Measurements from ENCODE around the gene GOLPH3L. TPM values are rescaled to one million over a fixed set of nuclear protein-coding genes. Genes with fewer than 3 reads are reported as not detected.

Gene GOLPH3L
- total and polyA plus RNA-seq, 4 donors: 6.0 to 11.3 (median 7.5) TPM

DNA sequence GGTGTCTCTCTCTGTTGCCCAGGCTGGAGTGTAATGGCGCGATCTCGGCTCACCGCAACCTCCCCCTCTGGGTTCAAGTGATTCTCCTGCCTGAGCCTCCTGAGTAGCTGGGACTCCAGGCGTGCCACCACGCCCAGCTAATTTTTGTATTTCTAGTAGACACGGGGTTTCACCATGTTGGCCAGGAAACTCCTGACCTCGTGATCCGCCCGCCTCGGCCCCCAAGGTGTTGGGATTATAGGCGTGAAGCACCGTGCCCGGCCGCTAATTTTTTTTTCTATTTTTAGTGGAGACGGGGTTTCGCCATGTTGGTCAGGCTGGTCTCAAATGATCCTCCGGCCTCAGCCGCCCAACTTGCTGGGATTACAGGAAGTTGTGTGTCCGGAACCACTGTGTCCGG is 23.1 kb upstream of the GOLPH3L start:
- no peaks in the 10 kb centered on the region for H3K9me3 ChIP-seq (ENCODE audit: control insufficient read depth in 4 of 4, low read length in 3 of 4)
- 94% methylated on average over 21 of the region's 21 CpGs for WGBS

More for the DNA sequence above, 23.1 kb upstream of the GOLPH3L start:
- TF ChIP-seq, protein P1, sequence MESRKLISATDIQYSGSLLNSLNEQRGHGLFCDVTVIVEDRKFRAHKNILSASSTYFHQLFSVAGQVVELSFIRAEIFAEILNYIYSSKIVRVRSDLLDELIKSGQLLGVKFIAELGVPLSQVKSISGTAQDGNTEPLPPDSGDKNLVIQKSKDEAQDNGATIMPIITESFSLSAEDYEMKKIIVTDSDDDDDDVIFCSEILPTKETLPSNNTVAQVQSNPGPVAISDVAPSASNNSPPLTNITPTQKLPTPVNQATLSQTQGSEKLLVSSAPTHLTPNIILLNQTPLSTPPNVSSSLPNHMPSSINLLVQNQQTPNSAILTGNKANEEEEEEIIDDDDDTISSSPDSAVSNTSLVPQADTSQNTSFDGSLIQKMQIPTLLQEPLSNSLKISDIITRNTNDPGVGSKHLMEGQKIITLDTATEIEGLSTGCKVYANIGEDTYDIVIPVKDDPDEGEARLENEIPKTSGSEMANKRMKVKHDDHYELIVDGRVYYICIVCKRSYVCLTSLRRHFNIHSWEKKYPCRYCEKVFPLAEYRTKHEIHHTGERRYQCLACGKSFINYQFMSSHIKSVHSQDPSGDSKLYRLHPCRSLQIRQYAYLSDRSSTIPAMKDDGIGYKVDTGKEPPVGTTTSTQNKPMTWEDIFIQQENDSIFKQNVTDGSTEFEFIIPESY (IDR thresholded peaks at IDR 0.05): no peak
- TF ChIP-seq ATF3 (IDR thresholded peaks at IDR 0.05) (no peak), SP1 (IDR thresholded peaks at IDR 0.05) (no peak), TAF1 (conservative IDR thresholded peaks at IDR 0.05) (no peak), YY1 (IDR thresholded peaks at IDR 0.05) (no peak), CTCF (IDR thresholded peaks at IDR 0.05; ENCODE audit: low read depth, low read length, missing input control) (no peak), GABPA (IDR thresholded peaks at IDR 0.05 in 1 of 2, conservative IDR thresholded peaks at IDR 0.05 in 1 of 2) (no peak), FOXA2 (IDR thresholded peaks at IDR 0.05) (no peak), FOXA1 (IDR thresholded peaks at IDR 0.05) (no peak), NR2F2 (IDR thresholded peaks at IDR 0.05) (no peak)
- TF ChIP-seq, protein P2, sequence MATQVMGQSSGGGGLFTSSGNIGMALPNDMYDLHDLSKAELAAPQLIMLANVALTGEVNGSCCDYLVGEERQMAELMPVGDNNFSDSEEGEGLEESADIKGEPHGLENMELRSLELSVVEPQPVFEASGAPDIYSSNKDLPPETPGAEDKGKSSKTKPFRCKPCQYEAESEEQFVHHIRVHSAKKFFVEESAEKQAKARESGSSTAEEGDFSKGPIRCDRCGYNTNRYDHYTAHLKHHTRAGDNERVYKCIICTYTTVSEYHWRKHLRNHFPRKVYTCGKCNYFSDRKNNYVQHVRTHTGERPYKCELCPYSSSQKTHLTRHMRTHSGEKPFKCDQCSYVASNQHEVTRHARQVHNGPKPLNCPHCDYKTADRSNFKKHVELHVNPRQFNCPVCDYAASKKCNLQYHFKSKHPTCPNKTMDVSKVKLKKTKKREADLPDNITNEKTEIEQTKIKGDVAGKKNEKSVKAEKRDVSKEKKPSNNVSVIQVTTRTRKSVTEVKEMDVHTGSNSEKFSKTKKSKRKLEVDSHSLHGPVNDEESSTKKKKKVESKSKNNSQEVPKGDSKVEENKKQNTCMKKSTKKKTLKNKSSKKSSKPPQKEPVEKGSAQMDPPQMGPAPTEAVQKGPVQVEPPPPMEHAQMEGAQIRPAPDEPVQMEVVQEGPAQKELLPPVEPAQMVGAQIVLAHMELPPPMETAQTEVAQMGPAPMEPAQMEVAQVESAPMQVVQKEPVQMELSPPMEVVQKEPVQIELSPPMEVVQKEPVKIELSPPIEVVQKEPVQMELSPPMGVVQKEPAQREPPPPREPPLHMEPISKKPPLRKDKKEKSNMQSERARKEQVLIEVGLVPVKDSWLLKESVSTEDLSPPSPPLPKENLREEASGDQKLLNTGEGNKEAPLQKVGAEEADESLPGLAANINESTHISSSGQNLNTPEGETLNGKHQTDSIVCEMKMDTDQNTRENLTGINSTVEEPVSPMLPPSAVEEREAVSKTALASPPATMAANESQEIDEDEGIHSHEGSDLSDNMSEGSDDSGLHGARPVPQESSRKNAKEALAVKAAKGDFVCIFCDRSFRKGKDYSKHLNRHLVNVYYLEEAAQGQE (IDR thresholded peaks at IDR 0.05): no peak
- no peaks in the 10 kb centered on the region for H3K27me3 ChIP-seq (ENCODE audit: control insufficient read depth in 4 of 4, insufficient read depth in 4 of 4, low read length in 3 of 4)
- no peaks in the 10 kb centered on the region for H3K36me3 ChIP-seq (ENCODE audit: control insufficient read depth in 4 of 4, insufficient read depth in 3 of 4, low read depth in 1 of 4, low read length in 3 of 4)
- H3K9ac ChIP-seq (ENCODE audit: low read depth in 1 of 2, low read length in 2 of 2): no peak overlapping the region
- DNase-seq (ENCODE audit: low spot score): no peak
- H3K4me1 ChIP-seq (ENCODE audit: control insufficient read depth in 4 of 4, insufficient read depth in 4 of 4, low read length in 3 of 4): no peaks in the 10 kb centered on the region
- no peak overlapping the region for H3K4me3 ChIP-seq (ENCODE audit: low read depth in 1 of 3, low read length in 3 of 3)
- no peak overlapping the region for H3K27ac ChIP-seq (ENCODE audit: low read depth in 1 of 2, low read length in 2 of 2)
